ENCODE results near the gene CIDEB. TPM values are rescaled to one million over a fixed set of nuclear protein-coding genes. Genes with fewer than 3 reads are reported as not detected.

The CIDEB gene
- total and polyA plus RNA-seq, 9 donors, result 13.8 to 38.4 (median 22.6) TPM

DNA sequence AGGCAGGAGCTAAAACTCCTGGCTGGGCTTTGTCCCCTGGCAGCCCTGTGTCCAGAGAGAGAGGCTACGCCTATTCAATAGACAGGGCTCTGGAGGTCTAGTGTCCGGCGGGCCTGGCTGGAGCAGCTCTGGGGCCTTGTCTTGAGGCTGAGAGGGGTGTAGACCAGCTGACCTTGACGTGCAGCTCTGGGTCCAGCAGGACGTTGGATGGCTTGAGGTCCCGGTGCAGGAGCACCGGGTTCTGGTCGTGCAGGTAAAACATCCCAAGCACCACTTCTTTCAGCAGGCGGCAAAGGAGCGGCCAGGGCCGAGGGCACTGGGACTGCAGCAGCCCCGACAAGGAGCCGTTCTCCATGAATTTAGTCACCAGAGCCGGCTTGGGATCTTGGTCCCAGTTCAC lies 31.1 kb upstream of the CIDEB start:
- Histone ChIP-seq H3K27me3 (no peaks in the 10 kb centered on the region), H3K4me1 (ENCODE audit: insufficient read depth) (no peaks in the 10 kb centered on the region), H3K9me3 (no peaks in the 10 kb centered on the region), H3K36me3 (no peaks in the 10 kb centered on the region), H3K4me3 (no peak overlapping the region), H3K27ac (no peak overlapping the region)
- intact Hi-C loops (cut with DNase I), result loop anchor here in 1 of 4 donors (5.0 kb wide), 1 partner anchor 338 kb away; no protein-coding TSS in a partner anchor
- no peak for DNase-seq
- WGBS, 3 donors, result 68 to 78% (median 77%) methylated on average over 14 of the region's 14 CpGs
- TF ChIP-seq EP300 (IDR thresholded peaks at IDR 0.05) (no peak), POLR2A (IDR thresholded peaks at IDR 0.05) (no peak)
- TF ChIP-seq, protein P1, sequence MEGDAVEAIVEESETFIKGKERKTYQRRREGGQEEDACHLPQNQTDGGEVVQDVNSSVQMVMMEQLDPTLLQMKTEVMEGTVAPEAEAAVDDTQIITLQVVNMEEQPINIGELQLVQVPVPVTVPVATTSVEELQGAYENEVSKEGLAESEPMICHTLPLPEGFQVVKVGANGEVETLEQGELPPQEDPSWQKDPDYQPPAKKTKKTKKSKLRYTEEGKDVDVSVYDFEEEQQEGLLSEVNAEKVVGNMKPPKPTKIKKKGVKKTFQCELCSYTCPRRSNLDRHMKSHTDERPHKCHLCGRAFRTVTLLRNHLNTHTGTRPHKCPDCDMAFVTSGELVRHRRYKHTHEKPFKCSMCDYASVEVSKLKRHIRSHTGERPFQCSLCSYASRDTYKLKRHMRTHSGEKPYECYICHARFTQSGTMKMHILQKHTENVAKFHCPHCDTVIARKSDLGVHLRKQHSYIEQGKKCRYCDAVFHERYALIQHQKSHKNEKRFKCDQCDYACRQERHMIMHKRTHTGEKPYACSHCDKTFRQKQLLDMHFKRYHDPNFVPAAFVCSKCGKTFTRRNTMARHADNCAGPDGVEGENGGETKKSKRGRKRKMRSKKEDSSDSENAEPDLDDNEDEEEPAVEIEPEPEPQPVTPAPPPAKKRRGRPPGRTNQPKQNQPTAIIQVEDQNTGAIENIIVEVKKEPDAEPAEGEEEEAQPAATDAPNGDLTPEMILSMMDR (IDR thresholded peaks at IDR 0.05), result no peak

- Histone ChIP-seq H3K27me3 (no peaks in the 10 kb centered on the region), H3K4me1 (ENCODE audit: insufficient read depth) (no peaks in the 10 kb centered on the region), H3K27ac (no peak overlapping the region), H3K36me3 (no peaks in the 10 kb centered on the region), H3K9me3 (no peaks in the 10 kb centered on the region), H3K4me3 (no peak overlapping the region)
- WGBS, 3 donors, result 83 to 90% (median 88%) methylated on average over 8 of the region's 8 CpGs
- TF ChIP-seq, protein P1 (IDR thresholded peaks at IDR 0.05), result no peak
- TF ChIP-seq EP300 (IDR thresholded peaks at IDR 0.05), result no peak
- TF ChIP-seq POLR2A (IDR thresholded peaks at IDR 0.05), result no peak
- intact Hi-C loops (cut with DNase I), result loop anchor here in 1 of 4 donors (5.0 kb wide), 1 partner anchor 340 kb away; no protein-coding TSS in a partner anchor
- DNase-seq, result no peak
Observed at GRCh38 chr14:24337824-24338175, 30.0 kb upstream of the CIDEB start.

- Histone ChIP-seq H3K4me1 (ENCODE audit: insufficient read depth) (peaks cover under 1% of the 10 kb centered on the region), H3K27me3 (no peaks in the 10 kb centered on the region), H3K27ac (no peak overlapping the region), H3K9me3 (no peaks in the 10 kb centered on the region), H3K36me3 (no peaks in the 10 kb centered on the region), H3K4me3 (no peak overlapping the region)
- 82 to 91% (median 88%) methylated on average over 7 of the region's 7 CpGs for WGBS, 3 donors
- DNase-seq, result no peak
- no peak for TF ChIP-seq EP300 (IDR thresholded peaks at IDR 0.05)
- TF ChIP-seq, protein P1 (IDR thresholded peaks at IDR 0.05), result no peak
- no peak for TF ChIP-seq POLR2A (IDR thresholded peaks at IDR 0.05)
- intact Hi-C loops (cut with DNase I), result loop anchor here in 1 of 4 donors (5.0 kb wide), 1 partner anchor 340 kb away; no protein-coding TSS in a partner anchor
Observed at GRCh38 chr14:24337144-24337823, 29.5 kb upstream of the CIDEB start.

- no peak for TF ChIP-seq POLR2A (IDR thresholded peaks at IDR 0.05)
- intact Hi-C loops (cut with DNase I), result loop anchor here in 1 of 4 donors (5.0 kb wide), 1 partner anchor 342 kb away; no protein-coding TSS in a partner anchor
- WGBS, 3 donors, result 74 to 77% (median 77%) methylated on average over 12 of the region's 12 CpGs
- no peaks in the 10 kb centered on the region for H3K36me3 ChIP-seq
- H3K9me3 ChIP-seq, result no peaks in the 10 kb centered on the region
- no peak overlapping the region for H3K27ac ChIP-seq
- no peak for DNase-seq
- H3K4me1 ChIP-seq (ENCODE audit: insufficient read depth), result peaks cover 5% of the 10 kb centered on the region
- H3K4me3 ChIP-seq, result no peak overlapping the region
- H3K27me3 ChIP-seq, result no peaks in the 10 kb centered on the region
Observed at GRCh38 chr14:24335461-24336171, 27.8 kb upstream of the CIDEB start.

Data from ovary (tissue), 9 donors.